Activated naive CD4-positive, alpha-beta T cell treated with anti-CD3 and anti-CD28 coated beads, Interleukin-2, amount 50 U/mL, for 72 hours (primary cell): Measurements from ENCODE around the gene NKD1. TPM values are rescaled to one million over a fixed set of nuclear protein-coding genes. Genes with fewer than 3 reads are reported as not detected.

Source experiments
- ATAC-seq, 2 donors: fragments of 150-1000 bp; cut with Tn5 transposase; 2 replicates each; pipeline ENCODE4 v1.10.0; 2021; ENCODE audit warnings: mild to moderate bottlenecking in 2 of 2, moderate library complexity in 2 of 2
- DNase-seq, 2 donors: peaks; one replicate each; pipeline ENCODE4 v3.0.0; 2021 to 2022; ENCODE audit warnings: low spot score in 2 of 2
- H3K27ac Mint-ChIP-seq, 2 donors: one replicate each; pipeline ENCODE4 v1.8.0; 2022; ENCODE audit warnings: mild to moderate bottlenecking in 2 of 2, mixed read lengths in 2 of 2
- H3K36me3 Mint-ChIP-seq, 2 donors: one replicate each; pipeline ENCODE4 v1.8.0; 2022; ENCODE audit warnings: mixed read lengths in 2 of 2
- H3K9me3 Mint-ChIP-seq, 2 donors: one replicate each; pipeline ENCODE4 v1.8.0; 2022; ENCODE audit warnings: mixed read lengths in 2 of 2
- total RNA-seq, 2 donors: library from RNA; stranded (reverse); gene quantifications; one replicate each; pipeline ENCODE4 v1.2.3, GENCODE V29; 2022

The NKD1 gene
- total RNA-seq, 2 donors from 2014 or later, result 1.4 to 2.1 TPM

DNA sequence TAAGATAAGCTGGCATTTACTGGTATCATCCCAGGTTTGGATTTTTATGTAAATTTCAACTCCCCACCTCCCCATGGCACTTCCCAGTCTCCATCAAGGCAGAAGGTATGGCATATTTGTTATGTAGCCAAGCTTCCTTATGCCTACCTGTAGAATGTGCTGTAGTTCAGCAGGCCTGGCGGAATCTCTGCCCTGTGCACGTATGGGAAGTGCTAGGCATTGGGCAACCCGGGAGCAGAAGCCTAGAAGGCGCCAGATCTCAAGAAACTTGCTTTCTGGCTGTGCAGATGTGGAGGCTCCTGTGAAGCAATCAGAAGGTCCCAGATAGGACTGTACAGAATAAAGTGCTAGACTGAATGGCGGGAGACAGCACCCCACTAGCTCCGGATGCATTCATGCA, 68.2 kb downstream of the NKD1 start:
- no peak overlapping the region for H3K27ac Mint-ChIP-seq
- no peaks in the 10 kb centered on the region for H3K36me3 Mint-ChIP-seq
- H3K9me3 Mint-ChIP-seq, result no peaks in the 10 kb centered on the region
- no peak for DNase-seq
- ATAC-seq, result no peak

- H3K27ac Mint-ChIP-seq, result peak overlapping the region in 1 of 2 donors; percentile 54
- H3K36me3 Mint-ChIP-seq, result no peaks in the 10 kb centered on the region
- DNase-seq, result no peak
- peak; percentile 20 to 44 for ATAC-seq
- no peaks in the 10 kb centered on the region for H3K9me3 Mint-ChIP-seq
Observed at GRCh38 chr16:50616883-50617645, 68.9 kb downstream of the NKD1 start.

DNA sequence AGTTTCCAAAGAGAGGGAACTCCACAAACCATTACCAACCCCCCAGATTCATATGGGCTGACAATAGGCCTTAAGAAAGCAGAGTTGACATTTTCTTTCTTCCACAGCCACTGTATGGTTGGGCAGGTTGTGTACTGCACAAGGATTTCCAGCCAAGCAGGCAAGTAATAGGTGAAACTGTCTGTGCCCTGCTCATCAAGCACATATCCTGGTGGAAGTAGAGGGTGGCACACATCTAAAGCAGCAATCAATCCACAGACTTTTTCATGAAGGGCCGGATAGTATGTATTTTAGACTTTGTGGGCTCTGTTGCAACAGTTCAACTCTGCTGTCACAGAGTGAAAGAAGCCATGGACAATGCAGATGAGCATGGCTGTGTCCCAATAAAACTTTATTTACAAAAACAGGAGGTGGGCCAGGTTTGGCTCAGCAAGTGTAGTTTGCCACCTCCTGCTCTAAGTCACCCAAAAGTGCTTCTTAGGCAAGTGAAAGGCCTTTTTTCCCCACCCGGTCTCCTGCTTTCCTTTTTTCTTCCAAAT, 69.5 kb downstream of the NKD1 start:
- DNase-seq (no peak), ATAC-seq (no peak)
- Mint-ChIP-seq H3K27ac (peak overlapping the region in 1 of 2 donors; percentile 54), H3K36me3 (no peaks in the 10 kb centered on the region), H3K9me3 (no peaks in the 10 kb centered on the region)

DNA sequence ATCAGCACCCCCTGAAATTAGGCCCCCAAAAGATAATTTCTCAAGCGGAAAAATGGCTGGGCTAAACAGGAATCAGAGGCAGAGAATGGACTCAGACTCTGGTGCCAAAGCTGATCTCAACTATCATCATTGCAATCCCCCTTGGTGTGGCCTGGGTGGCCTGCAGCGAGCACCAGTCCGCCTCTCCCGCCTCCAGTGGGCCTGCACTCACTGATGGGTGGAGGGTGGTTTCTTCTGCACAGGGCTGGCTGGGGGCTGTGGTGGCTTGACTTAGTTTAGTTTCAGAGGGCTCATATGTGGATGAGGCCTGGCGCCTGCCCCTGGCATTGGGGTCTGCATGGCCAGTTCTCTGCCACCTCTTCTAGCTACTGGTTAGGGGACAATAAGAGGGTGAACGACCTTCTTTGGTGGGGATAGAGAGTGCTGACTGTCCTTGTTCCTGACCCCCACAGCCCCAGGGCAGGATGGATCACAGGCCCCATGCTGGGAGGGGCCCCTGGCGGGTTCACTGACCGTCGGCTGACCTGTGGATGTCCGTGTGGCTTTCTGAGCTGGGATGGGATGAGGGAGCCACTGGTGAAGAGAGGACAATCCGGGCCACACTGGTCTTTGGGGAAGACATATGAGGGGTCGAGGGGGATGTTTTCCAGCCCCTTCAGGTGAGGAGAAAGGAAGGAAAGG, 70.2 kb downstream of the NKD1 start:
- H3K9me3 Mint-ChIP-seq, result no peaks in the 10 kb centered on the region
- H3K36me3 Mint-ChIP-seq, result no peaks in the 10 kb centered on the region
- ATAC-seq (no peak), DNase-seq (no peak)
- no peak overlapping the region for H3K27ac Mint-ChIP-seq

DNA sequence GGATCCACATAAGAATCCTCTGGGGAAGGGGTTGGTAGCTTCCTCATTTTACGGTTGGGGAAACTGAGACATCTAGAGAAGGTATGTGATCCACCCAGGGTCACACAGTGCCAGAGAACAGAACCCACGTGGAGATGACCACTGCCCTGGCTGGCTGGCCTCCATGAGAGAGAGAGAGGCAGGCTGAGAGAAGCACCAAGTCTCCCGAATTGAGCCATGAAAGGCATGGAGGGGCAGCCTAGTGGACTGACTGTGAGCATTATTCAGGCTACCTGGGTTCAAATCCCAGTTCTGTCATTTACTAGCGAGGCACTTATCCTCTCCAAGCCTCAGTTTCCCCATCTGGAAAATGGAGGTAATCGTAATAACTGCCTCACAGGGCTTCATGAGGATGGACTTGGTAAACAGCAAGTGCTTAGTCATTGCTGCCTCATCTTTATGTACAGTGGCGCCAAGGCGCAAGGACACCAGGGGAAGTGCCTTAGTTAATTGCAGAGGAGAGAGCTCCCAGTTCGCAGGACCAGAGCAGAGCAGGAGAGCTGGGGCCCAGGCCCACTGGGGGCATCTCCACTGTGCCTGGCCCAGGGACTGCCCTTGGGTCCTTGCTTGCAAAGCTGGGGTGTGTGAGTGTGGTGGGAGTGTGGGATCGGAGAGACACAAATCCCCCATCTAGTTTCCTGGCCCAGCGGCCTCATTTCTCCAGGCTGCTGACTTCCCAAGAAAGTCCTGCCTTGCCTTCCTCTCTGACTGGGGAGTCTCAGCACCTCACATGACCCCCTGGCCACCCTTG, 71.7 kb downstream of the NKD1 start:
- Mint-ChIP-seq H3K9me3 (no peaks in the 10 kb centered on the region), H3K27ac (no peak overlapping the region), H3K36me3 (no peaks in the 10 kb centered on the region)
- DNase-seq (no peak), ATAC-seq (no peak)

DNA sequence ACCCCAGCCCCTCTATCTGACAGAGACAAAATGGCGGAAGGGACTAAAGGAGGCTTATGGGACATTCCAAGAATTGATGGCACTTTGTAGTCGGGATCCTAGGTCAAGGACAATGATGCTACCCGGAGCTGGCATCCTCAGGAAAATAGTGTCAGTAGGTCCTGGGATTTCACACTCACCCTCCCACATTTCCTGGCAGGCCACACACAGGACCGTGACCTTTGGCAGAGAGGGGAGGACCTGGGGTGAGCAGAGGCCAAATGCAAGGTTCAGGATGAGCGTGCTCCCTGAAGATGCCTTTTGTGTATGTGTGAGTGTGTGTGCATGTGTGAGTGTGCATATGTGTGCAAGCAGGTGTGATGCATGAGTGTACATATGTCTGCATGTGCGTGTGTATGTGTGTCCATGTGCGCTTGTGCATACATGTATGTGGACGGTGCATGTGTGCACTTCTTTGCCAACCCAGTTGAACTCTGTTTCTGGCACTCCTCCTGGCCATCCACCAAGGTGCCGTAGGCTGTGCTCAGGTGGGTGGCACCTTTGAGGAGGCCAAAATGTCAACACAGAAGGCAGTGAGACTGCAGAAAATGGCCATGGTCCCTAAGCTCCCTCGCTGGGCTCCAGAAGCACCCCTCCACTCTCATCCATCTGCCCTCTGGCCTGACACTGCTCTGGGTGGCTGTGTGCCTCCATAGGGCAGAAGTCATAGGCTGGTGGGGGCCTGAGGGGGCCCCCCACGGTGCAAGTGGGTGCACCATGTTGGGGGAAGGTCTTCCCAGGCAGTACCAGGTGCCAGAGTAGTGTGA, 72.7 kb downstream of the NKD1 start:
- no peak for ATAC-seq

DNA sequence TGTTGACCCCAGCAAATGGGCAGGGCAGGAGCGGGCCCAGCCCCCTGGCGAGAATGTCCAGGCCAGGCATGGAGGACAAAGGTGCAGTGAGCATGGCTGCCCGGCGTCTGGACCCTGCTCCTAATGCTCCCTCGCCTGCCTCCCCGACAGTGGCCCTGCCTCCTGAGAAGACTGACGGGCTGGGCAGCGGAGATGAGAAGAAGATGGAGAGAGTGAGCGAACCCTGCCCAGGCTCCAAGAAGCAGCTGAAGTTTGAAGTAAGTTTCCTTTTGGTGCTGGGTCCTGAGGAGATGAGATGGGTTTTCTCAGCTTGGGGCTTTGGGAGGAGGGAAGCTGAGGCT, 73.2 kb downstream of the NKD1 start:
- ATAC-seq, result no peak
- H3K36me3 Mint-ChIP-seq, result no peaks in the 10 kb centered on the region
- no peak for DNase-seq
- no peak overlapping the region for H3K27ac Mint-ChIP-seq
- no peaks in the 10 kb centered on the region for H3K9me3 Mint-ChIP-seq

More for the DNA sequence above, 72.7 kb downstream of the NKD1 start:
- H3K9me3 Mint-ChIP-seq, result no peaks in the 10 kb centered on the region
- no peak overlapping the region for H3K27ac Mint-ChIP-seq
- DNase-seq, result no peak
- no peaks in the 10 kb centered on the region for H3K36me3 Mint-ChIP-seq

DNA sequence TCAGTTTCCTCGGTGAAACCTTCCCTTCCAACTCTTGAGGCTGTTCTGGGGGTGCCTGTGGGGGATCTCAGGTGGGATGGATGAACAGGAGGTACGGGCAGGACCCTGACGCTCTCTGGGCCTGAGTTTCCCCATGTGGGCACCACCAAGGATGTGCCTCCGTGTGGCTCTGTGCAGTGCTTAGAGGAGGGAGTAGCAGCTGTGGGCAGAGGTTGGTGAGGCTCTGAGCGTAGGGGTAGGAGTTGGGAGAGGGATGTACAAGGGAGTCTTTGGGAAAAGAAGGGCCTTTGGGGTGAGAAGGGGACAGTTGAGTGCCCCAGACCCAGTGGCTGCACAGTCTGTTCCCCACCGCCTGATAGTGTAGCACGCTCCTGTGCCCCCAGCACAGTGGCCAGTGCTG, 73.8 kb downstream of the NKD1 start:
- Mint-ChIP-seq H3K27ac (no peak overlapping the region), H3K9me3 (no peaks in the 10 kb centered on the region), H3K36me3 (no peaks in the 10 kb centered on the region)
- DNase-seq (no peak), ATAC-seq (no peak)

DNA sequence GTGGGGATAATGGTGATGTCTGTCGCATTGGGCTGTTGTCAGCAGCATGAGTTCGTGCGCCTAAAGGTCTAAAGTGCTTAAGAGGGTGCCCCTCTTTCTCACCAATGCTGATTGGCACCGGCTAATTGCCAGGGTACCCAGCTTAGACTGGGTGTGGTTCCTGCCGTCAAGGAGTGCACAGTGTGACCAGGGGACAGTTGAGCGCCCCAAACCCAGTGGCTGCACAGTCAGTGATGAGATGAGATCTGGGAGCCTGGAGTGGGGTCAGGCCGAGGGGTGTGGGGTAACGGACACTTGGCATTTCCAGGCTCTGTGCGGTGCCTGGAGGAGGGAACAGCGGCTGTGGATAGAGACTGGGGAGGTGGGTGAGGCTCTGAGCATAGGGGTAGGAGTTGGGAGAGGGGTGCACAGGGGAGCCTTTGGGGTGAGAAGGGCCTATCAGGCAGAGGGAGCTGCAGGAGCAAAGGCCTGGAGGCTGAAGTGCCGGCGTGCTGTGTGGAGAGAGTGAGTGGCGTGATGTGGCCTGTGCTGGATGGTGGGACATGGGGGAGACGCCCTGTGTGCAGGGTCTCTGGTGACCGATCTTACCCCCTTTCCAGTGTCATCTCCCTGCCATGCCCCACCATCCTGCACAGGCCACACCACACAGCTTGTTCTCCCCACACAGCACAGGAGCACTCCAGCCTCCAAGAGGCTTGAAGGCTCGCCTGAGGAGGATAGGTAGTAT, 74.6 kb downstream of the NKD1 start:
- no peak for DNase-seq
- H3K27ac Mint-ChIP-seq, result peak overlapping the region in 1 of 2 donors; percentile 62
- no peaks in the 10 kb centered on the region for H3K36me3 Mint-ChIP-seq
- no peak for ATAC-seq
- H3K9me3 Mint-ChIP-seq, result no peaks in the 10 kb centered on the region

DNA sequence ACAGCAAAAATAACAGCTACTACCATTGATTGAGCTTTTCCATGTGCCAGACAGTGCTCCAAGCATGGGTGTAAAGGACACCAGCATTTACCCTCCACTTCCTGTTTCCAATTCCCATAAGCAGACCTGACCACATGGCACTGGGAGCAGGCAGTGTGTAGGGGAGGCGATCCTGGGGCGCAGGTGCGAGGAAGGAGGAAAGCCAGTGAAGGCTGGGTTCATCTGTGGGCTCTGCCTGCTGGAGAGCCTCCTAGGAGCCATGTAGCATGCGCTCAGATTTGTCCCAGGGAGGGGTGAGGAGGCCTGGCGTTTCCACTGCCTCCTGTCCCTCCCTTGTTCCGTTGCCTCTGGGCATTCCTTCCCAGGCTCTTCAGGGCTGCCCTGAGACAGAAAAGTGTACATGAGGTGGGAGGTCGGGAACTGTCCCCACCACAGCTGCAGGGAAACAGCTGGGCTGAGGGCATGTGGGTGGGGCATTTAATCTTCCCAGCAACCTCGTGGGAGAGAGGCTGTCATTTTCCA, 76.3 kb downstream of the NKD1 start:
- no peaks in the 10 kb centered on the region for H3K36me3 Mint-ChIP-seq
- DNase-seq, result no peak
- no peaks in the 10 kb centered on the region for H3K9me3 Mint-ChIP-seq
- peak overlapping the region in 1 of 2 donors; percentile 44 for H3K27ac Mint-ChIP-seq
- ATAC-seq, result no peak

DNA sequence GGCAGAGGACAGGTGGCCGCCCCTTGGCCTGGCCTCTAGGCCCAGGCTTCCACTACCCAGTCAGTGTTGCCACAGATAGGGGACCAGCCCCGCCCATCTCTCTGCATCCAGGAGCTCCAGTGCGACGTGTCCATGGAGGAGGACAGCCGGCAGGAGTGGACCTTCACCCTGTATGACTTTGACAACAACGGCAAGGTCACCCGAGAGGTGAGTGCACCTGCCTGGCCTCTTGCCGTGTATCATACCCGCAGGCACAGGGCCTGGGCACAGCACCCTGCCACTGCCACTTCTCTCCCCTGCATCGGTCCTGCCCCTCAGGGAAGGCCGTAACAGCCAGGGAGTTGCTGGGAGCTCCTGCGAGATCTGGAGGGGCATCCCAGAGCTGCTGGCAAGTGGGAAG, 77.2 kb downstream of the NKD1 start:
- DNase-seq (no peak), ATAC-seq (no peak)
- no peaks in the 10 kb centered on the region for H3K36me3 Mint-ChIP-seq
- H3K27ac Mint-ChIP-seq, result peak overlapping the region in 1 of 2 donors; percentile 12
- H3K9me3 Mint-ChIP-seq, result no peaks in the 10 kb centered on the region

DNA sequence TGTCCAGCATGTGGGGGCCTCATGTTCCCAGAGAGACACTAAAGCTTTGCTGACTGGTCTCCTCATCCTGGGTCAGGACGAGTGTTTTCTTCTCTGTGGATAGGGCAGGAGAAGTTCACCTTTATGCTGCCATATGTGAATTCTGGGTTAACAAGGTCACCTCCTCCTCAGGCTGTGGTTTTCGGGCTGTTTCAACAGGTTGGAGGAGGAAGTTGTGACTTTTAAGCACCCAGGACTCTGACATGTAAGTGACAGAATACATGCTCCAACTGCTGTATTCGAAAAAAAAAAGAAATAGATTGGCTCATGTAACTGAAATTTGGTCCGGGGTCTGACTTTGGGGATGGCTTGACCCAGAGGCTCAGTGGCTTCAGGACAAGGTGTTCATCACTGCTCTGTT, 78.7 kb downstream of the NKD1 start:
- DNase-seq (no peak), ATAC-seq (peak in 1 of 2 donors; percentile 25)
- Mint-ChIP-seq H3K27ac (peak overlapping the region; percentile 83 to 92), H3K36me3 (no peaks in the 10 kb centered on the region), H3K9me3 (no peaks in the 10 kb centered on the region)

DNA sequence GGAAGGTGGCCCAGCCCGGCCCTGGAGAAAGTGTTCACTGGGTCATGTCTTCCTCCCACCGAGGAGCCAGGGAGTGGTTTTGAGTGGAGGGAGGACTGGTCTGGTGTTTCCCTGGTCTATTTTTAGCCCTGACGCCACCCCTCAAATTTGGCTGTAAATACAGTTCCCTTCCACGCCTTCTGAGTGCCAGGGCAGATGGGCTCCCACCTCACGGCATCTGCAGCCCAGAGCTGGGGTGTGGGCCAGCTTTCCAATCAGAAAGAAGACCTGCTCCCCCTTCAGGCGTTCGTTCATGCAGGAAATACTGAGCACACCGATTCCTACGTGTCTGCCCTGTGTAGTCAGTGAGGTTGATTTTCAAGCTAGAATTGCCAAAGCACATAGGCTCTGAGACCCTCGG, 79.2 kb downstream of the NKD1 start:
- Mint-ChIP-seq H3K27ac (peak overlapping the region; percentile 83 to 92), H3K9me3 (no peaks in the 10 kb centered on the region), H3K36me3 (no peaks in the 10 kb centered on the region)
- DNase-seq (peak in 1 of 2 donors; percentile 31), ATAC-seq (peak; percentile 74 to 75)

DNA sequence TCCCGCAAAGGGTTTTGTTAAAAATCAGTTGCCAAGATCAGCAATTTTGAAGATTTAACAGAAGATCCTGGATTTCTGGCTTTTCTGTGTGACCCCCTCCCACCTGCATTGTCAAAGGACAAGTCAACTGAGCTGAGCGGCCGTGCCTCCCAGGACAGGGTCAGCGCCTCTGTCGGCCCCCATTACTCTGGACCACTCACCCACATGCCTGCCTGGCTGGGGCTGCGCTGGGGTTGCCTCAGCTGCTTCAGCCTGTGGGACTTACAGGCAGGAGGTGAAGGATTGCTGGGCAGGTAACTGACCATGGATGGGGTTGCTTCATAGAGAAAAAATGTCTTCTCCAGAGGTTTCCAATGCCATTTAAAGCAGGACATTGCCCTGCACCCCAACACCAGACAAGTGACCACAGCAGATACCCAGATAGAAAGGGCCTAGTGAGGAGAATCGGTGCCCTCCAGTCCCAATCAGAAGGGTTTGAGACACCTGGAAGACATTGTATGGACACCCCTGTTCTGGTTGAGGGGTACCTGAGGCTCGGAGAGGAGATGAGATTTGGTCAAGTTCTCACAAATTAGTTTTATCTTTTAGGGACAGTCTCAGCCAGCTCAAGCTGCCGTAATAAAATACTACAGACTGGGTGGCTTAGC, 80.1 kb downstream of the NKD1 start:
- ATAC-seq, result no peak
- Mint-ChIP-seq H3K9me3 (no peaks in the 10 kb centered on the region), H3K36me3 (no peaks in the 10 kb centered on the region), H3K27ac (no peak overlapping the region)
- no peak for DNase-seq

- no peaks in the 10 kb centered on the region for H3K36me3 Mint-ChIP-seq
- H3K27ac Mint-ChIP-seq, result no peak overlapping the region
- DNase-seq, result no peak
- H3K9me3 Mint-ChIP-seq, result no peaks in the 10 kb centered on the region
- no peak for ATAC-seq
Observed at GRCh38 chr16:50629334-50629733, 81.1 kb downstream of the NKD1 start.
